SK-N-SH (cell line): ENCODE data around the gene TGM4.

Source experiments
- CHD2 ChIP-seq: fragments of 150-350 bp; IDR thresholded peaks from 2 replicates; pipeline ENCODE4 v1.6.1; 2018; ENCODE audit warnings: low read length; ENCODE audit not compliant: partially characterized antibody
- CTCF ChIP-seq: fragments of 200-600 bp; sonication (generic); IDR thresholded peaks from 2 replicates; pipeline ENCODE4 v1.6.1; 2017; ENCODE audit warnings: antibody characterized with exemption, mild to moderate bottlenecking, moderate library complexity
- EP300 ChIP-seq, 2 experiments: IDR thresholded peaks; 2 replicates each; pipeline versions ENCODE4 v1.4.0 to v1.6.1; 2012; ENCODE audit warnings: borderline replicate concordance in 1 of 2, low read depth in 1 of 2, low read length in 1 of 2
- FOXM1 ChIP-seq: IDR thresholded peaks from 2 replicates; pipeline ENCODE4 v1.4.0; 2012; ENCODE audit warnings: low read depth, mild to moderate bottlenecking
- GATA2 ChIP-seq: sonication (generic); formaldehyde crosslinking; IDR thresholded peaks from 2 replicates; pipeline ENCODE4 v1.5.0; 2020; ENCODE audit warnings: mild to moderate bottlenecking, missing genetic modification reagents
- MAX ChIP-seq: IDR thresholded peaks from 2 replicates; pipeline ENCODE4 v1.4.0; 2012; ENCODE audit warnings: low read depth
- MXI1 ChIP-seq: IDR thresholded peaks from 2 replicates; pipeline ENCODE4 v1.6.1; 2012; ENCODE audit warnings: mild to moderate bottlenecking, low read depth, low read length, improper control_type of control experiment
- NFIC ChIP-seq: IDR thresholded peaks from 2 replicates; pipeline ENCODE4 v1.4.0; 2012; ENCODE audit warnings: borderline replicate concordance
- PBX3 ChIP-seq: IDR thresholded peaks from 2 replicates; pipeline ENCODE4; 2012
- POLR2AphosphoS5 ChIP-seq: IDR thresholded peaks from 2 replicates; pipeline ENCODE4 v1.6.1; 2012; ENCODE audit warnings: low read depth, low read length
- RAD21 ChIP-seq: IDR thresholded peaks from 2 replicates; pipeline ENCODE4 v1.6.1; 2012; ENCODE audit warnings: mild to moderate bottlenecking, low read length
- REST ChIP-seq: IDR thresholded peaks from 2 replicates; pipeline ENCODE4 v1.6.1; 2012; ENCODE audit warnings: mild to moderate bottlenecking, low read depth, low read length, moderate library complexity
- SMC3 ChIP-seq: IDR thresholded peaks from 2 replicates; pipeline ENCODE4 v1.6.1; 2012; ENCODE audit warnings: low read depth, low read length, improper control_type of control experiment
- USF2 ChIP-seq: fragments of 150-350 bp; IDR thresholded peaks from 2 replicates; pipeline ENCODE4 v1.6.1; 2017; ENCODE audit warnings: antibody characterized with exemption, low read length, low read depth, borderline replicate concordance

- no peak for TF ChIP-seq GATA2 (CRISPR knock-in tag)
- TF ChIP-seq CTCF: no peak
- TF ChIP-seq MAX: no peak
- no peak for TF ChIP-seq POLR2AphosphoS5
- TF ChIP-seq FOXM1: no peak
- no peak for TF ChIP-seq USF2
- no peak for TF ChIP-seq MXI1
- TF ChIP-seq CHD2: no peak
- TF ChIP-seq PBX3: no peak
- TF ChIP-seq SMC3: no peak
- TF ChIP-seq REST: no peak
- no peak for TF ChIP-seq RAD21
- no peak for TF ChIP-seq NFIC
- TF ChIP-seq EP300 (IDR thresholded peaks at IDR 0.05; ENCODE audit: borderline replicate concordance in 1 of 2, low read depth in 1 of 2, low read length in 1 of 2): no peak
Observed at GRCh38 chr3:44939581-44940036, 65.2 kb downstream of the TGM4 start.
